HL-60 (cell line): ENCODE results near the gene TMEM183A.

Experiments used
- CTCF ChIP-seq: IDR thresholded peaks from one replicate; pipeline ENCODE4 v1.5.1; 2011; ENCODE audit warnings: low read length, control low read depth, inconsistent platforms; ENCODE audit not compliant: insufficient read depth
- POLR2AphosphoS5 ChIP-seq: IDR thresholded peaks from 2 replicates; pipeline ENCODE4 v1.6.1; 2012; ENCODE audit warnings: low read depth

- TF ChIP-seq CTCF (no peak), POLR2AphosphoS5 (no peak)
These were observed 37.5 kb downstream of the TMEM183A start for GRCh38 chr1:203044546-203045250.
